ENCODE results near the gene KSR1. TPM values are rescaled to one million over a fixed set of nuclear protein-coding genes. Genes with fewer than 3 reads are reported as not detected.
"Not testable (repeated sequence)": the region's sequence is repeated elsewhere in the genome, so short reads cannot be mapped to it uniquely, and the experiment has no call there.

Gene KSR1
- total RNA-seq, 2 donors from 2014 or later: 13.9 to 16.5 TPM

- no peaks in the 10 kb centered on the region for H3K9me3 ChIP-seq
- no peaks in the 10 kb centered on the region for H3K27me3 ChIP-seq
- H3K4me3 ChIP-seq: no peak overlapping the region
- H3K4me1 ChIP-seq: no peaks in the 10 kb centered on the region
- intact Hi-C loops (cut with DNase I): no loop called here
- TF ChIP-seq CTCF (IDR thresholded peaks at IDR 0.05): no peak
- H3K27ac ChIP-seq: no peak overlapping the region
- H3K9ac ChIP-seq (ENCODE audit: low read depth in 2 of 2, low read length in 2 of 2): no peak overlapping the region
- H3K36me3 ChIP-seq: no peaks in the 10 kb centered on the region
- DNase-seq: no peak
Measured at GRCh38 chr17:27498615-27499309, 42.5 kb downstream of the KSR1 start.

- Histone ChIP-seq H3K4me3 (no peak overlapping the region), H3K9me3 (no peaks in the 10 kb centered on the region), H3K36me3 (no peaks in the 10 kb centered on the region), H3K4me1 (no peaks in the 10 kb centered on the region), H3K9ac (ENCODE audit: low read depth in 2 of 2, low read length in 2 of 2) (no peak overlapping the region), H3K27me3 (no peaks in the 10 kb centered on the region), H3K27ac (no peak overlapping the region)
- intact Hi-C loops (cut with DNase I): no loop called here
- DNase-seq: no peak
- no peak for TF ChIP-seq CTCF (IDR thresholded peaks at IDR 0.05)
Measured at GRCh38 chr17:27499451-27500265, 43.4 kb downstream of the KSR1 start.

GRCh38 chr17:27501338-27501737, 45.1 kb downstream of the KSR1 start:
- intact Hi-C loops (cut with DNase I); H3K4me1 ChIP-seq: not testable (repeated sequence)

GRCh38 chr17:27502526-27503324, 46.5 kb downstream of the KSR1 start:
- no peaks in the 10 kb centered on the region for H3K36me3 ChIP-seq
- intact Hi-C loops (cut with DNase I): no loop called here
- H3K27ac ChIP-seq: no peak overlapping the region
- H3K9me3 ChIP-seq: no peaks in the 10 kb centered on the region
- no peak overlapping the region for H3K9ac ChIP-seq (ENCODE audit: low read depth in 2 of 2, low read length in 2 of 2)
- no peak for TF ChIP-seq CTCF (IDR thresholded peaks at IDR 0.05)
- H3K4me1 ChIP-seq: no peaks in the 10 kb centered on the region
- DNase-seq: no peak
- no peak overlapping the region for H3K4me3 ChIP-seq
- no peaks in the 10 kb centered on the region for H3K27me3 ChIP-seq

More at GRCh38 chr17:27501338-27501737, 45.1 kb downstream of the KSR1 start:
- not testable (repeated sequence) for H3K9me3 ChIP-seq; H3K4me3 ChIP-seq; H3K27me3 ChIP-seq; H3K27ac ChIP-seq; H3K36me3 ChIP-seq; DNase-seq; H3K9ac ChIP-seq (ENCODE audit: low read depth in 2 of 2, low read length in 2 of 2)

GRCh38 chr17:27503611-27504010, 47.4 kb downstream of the KSR1 start:
- H3K9ac ChIP-seq (ENCODE audit: low read depth in 2 of 2, low read length in 2 of 2): no peak overlapping the region
- no peaks in the 10 kb centered on the region for H3K4me1 ChIP-seq
- intact Hi-C loops (cut with DNase I): no loop called here
- H3K27ac ChIP-seq: no peak overlapping the region
- DNase-seq: no peak
- H3K36me3 ChIP-seq: no peaks in the 10 kb centered on the region
- no peak overlapping the region for H3K4me3 ChIP-seq
- no peaks in the 10 kb centered on the region for H3K9me3 ChIP-seq
- TF ChIP-seq CTCF (IDR thresholded peaks at IDR 0.05): no peak
- H3K27me3 ChIP-seq: no peaks in the 10 kb centered on the region
